ENCODE measurements around the gene UBE2G2. TPM values are rescaled to one million over a fixed set of nuclear protein-coding genes. Genes with fewer than 3 reads are reported as not detected.

The UBE2G2 gene
- total and polyA plus RNA-seq, 7 donors = 39.0 to 93.8 (median 72.8) TPM

DNA sequence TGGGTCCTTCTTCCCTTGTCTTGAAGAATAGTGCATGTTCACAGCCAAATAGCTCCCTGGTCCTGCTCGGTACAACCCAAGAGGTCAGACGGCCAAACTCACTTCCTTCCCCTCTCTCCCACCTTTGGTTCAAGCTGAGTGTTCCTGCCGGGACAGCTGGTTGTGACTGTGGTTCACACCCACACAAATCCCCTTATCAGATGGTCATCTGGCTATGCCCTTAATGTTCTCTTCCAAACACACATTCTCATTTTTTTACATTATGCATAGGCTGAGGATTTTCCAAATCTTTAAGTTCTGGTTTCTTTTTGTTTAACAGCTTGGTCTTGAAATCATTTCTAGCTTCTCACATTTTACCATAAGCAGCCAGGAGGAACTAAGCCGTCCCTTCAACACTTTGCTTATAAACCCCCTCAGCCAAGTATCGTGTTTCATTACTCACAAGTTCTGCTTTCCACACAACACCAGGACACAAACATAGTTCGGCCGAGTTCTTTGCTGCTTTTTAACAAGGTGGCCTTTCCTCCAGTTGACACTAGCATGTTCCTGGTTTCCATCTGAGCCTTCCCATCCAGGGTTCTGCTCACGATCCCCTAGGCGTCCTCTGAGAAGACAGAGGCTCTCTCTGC, 70.6 kb downstream of the UBE2G2 start:
- Histone ChIP-seq H3K27me3 (ENCODE audit: insufficient read depth in 3 of 3, low read length in 2 of 3) (peaks cover 0 to 26% (median 6%) of the 10 kb centered on the region in 3 donors), H3K36me3 (ENCODE audit: insufficient read depth in 1 of 2, low read depth in 1 of 2) (no peaks in the 10 kb centered on the region), H3K4me3 (no peak overlapping the region), H3K27ac (no peak overlapping the region), H3K9me3 (no peaks in the 10 kb centered on the region), H3K4me1 (no peaks in the 10 kb centered on the region)
- intact Hi-C loops (cut with DNase I) = no loop called here
- no peak for ATAC-seq
- 48 to 51% (median 49%) methylated on average over 9 of the region's 9 CpGs for WGBS, 3 donors
- DNase-seq = no peak
- TF ChIP-seq, protein P1, sequence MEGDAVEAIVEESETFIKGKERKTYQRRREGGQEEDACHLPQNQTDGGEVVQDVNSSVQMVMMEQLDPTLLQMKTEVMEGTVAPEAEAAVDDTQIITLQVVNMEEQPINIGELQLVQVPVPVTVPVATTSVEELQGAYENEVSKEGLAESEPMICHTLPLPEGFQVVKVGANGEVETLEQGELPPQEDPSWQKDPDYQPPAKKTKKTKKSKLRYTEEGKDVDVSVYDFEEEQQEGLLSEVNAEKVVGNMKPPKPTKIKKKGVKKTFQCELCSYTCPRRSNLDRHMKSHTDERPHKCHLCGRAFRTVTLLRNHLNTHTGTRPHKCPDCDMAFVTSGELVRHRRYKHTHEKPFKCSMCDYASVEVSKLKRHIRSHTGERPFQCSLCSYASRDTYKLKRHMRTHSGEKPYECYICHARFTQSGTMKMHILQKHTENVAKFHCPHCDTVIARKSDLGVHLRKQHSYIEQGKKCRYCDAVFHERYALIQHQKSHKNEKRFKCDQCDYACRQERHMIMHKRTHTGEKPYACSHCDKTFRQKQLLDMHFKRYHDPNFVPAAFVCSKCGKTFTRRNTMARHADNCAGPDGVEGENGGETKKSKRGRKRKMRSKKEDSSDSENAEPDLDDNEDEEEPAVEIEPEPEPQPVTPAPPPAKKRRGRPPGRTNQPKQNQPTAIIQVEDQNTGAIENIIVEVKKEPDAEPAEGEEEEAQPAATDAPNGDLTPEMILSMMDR (IDR thresholded peaks at IDR 0.05) = no peak

DNA sequence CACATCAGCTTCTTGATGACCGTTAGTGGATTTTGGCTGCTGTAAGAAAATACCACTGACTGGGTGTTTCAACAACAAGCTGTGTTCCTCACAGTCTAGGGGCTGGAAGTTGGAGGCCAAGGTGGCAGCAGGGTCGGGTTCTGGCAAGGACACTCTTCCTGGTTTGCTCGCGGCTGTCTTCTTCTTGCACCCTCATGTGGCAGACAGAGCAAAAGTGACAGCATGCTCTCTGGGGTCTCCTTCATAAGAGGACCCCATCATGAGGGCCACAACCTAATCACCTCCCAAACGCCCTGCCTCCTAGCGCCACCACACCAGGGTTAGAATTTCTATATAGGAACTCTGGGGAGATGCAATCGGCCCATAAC, 71.6 kb downstream of the UBE2G2 start:
- 84 to 91% (median 89%) methylated on average over 7 of the region's 7 CpGs for WGBS, 3 donors
- Histone ChIP-seq H3K36me3 (ENCODE audit: insufficient read depth in 1 of 2, low read depth in 1 of 2) (no peaks in the 10 kb centered on the region), H3K9me3 (no peaks in the 10 kb centered on the region), H3K4me3 (no peak overlapping the region), H3K27me3 (ENCODE audit: insufficient read depth in 3 of 3, low read length in 2 of 3) (peaks cover 0 to 35% (median 2%) of the 10 kb centered on the region in 3 donors), H3K4me1 (no peaks in the 10 kb centered on the region), H3K27ac (no peak overlapping the region)
- intact Hi-C loops (cut with DNase I) = no loop called here
- ATAC-seq (no peak), DNase-seq (no peak)
- TF ChIP-seq, protein P1 (IDR thresholded peaks at IDR 0.05) = no peak

DNA sequence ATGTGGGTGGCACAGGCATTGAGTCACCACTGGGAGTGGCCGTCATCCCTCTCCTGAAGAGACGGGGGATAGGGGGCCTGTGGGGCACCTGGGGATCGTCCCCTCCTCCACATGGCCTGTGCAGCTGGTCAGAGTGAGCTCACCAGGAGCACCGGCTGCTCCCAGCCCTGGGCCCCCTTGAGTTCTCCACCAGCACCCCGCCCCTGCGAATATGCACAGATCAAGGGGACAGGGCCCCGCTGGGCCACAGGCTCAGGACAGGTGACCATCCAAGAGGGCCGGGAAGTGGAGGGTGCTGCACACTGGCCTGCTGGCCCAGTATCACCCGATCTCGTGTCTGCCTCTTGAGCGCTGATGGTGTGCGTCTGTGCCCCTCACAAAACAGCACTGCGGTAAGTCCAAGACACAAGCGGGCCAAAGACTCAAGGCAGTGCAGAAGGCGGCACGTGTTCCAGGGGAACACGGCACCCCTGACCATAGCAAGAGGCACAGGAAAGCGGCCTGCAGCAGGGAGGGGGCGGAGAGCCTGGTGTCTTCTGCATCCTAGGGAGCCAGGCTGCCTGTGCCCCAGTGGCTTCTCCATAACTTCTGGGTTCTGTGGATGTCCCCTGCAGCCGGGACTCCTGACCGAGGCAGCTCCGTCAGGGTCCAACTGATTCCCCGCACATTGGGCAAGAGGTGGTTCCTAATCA, 72.1 kb downstream of the UBE2G2 start:
- H3K4me3 ChIP-seq = no peak overlapping the region
- DNase-seq = no peak
- no peak for ATAC-seq
- H3K36me3 ChIP-seq (ENCODE audit: insufficient read depth in 1 of 2, low read depth in 1 of 2) = no peaks in the 10 kb centered on the region
- H3K4me1 ChIP-seq = no peaks in the 10 kb centered on the region
- H3K27ac ChIP-seq = no peak overlapping the region
- H3K9me3 ChIP-seq = no peaks in the 10 kb centered on the region
- TF ChIP-seq, protein P1 (IDR thresholded peaks at IDR 0.05) = no peak
- H3K27me3 ChIP-seq (ENCODE audit: insufficient read depth in 3 of 3, low read length in 2 of 3) = peaks cover 0 to 41% (median 2%) of the 10 kb centered on the region in 3 donors
- 83 to 88% (median 83%) methylated on average over 23 of the region's 23 CpGs for WGBS, 3 donors
- intact Hi-C loops (cut with DNase I) = no loop called here

DNA sequence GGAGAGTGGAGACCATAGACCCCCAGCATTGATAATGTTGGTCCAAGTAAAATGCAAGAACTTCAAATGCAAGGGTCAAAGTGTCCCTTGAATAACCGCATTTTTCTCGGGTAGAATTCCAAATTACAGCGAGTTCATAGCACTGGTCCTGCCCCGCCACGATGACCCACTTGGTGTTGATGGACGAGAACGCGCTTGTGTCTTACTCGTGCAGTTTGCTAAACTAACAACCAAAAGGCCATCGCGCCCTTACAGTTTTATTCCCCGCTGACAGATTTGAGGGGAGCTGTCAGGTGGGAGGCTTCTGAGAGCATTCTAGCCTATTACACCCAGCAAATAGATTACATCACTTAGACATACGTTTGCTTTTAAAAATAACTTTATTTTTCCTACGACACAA, 72.9 kb downstream of the UBE2G2 start:
- H3K27ac ChIP-seq = no peak overlapping the region
- WGBS, 3 donors = 76 to 78% (median 77%) methylated on average over 14 of the region's 14 CpGs
- ATAC-seq (no peak), DNase-seq (no peak)
- H3K9me3 ChIP-seq = no peaks in the 10 kb centered on the region
- no peaks in the 10 kb centered on the region for H3K4me1 ChIP-seq
- intact Hi-C loops (cut with DNase I) = no loop called here
- TF ChIP-seq, protein P1 (IDR thresholded peaks at IDR 0.05) = no peak
- H3K36me3 ChIP-seq (ENCODE audit: insufficient read depth in 1 of 2, low read depth in 1 of 2) = no peaks in the 10 kb centered on the region
- no peak overlapping the region for H3K4me3 ChIP-seq
- peaks cover 0 to 48% (median 2%) of the 10 kb centered on the region in 3 donors for H3K27me3 ChIP-seq (ENCODE audit: insufficient read depth in 3 of 3, low read length in 2 of 3)
